Neural cell (in vitro differentiated cells): ENCODE data around the gene CREB3L1. TPM values are rescaled to one million over a fixed set of nuclear protein-coding genes. Genes with fewer than 3 reads are reported as not detected.

ENCODE experiments used
- H2AFZ ChIP-seq: fragments of 200-600, 300-800 bp; sonication (generic), shearing (Covaris generic); 2 replicates; pipeline ENCODE4 v1.6.0; 2014; ENCODE audit warnings: low read depth, mild to moderate bottlenecking, antibody characterized with exemption, low read length, moderate library complexity
- H3F3A ChIP-seq: fragments of 200-600 bp; shearing (Covaris generic); 2 replicates; pipeline ENCODE4 v1.6.1; 2016; ENCODE audit warnings: mild to moderate bottlenecking, moderate library complexity, mixed read lengths, antibody characterized with exemption, low read length; ENCODE audit not compliant: insufficient read depth, poor library complexity, severe bottlenecking
- H3K27ac ChIP-seq: fragments of 200-600, 300-800 bp; sonication (generic), shearing (Covaris generic); 2 replicates; pipeline ENCODE4 v1.5.1; 2014; ENCODE audit warnings: mild to moderate bottlenecking, low read length, moderate library complexity
- H3K27me3 ChIP-seq: fragments of 300-800, 200-600 bp; sonication (generic), shearing (Covaris generic); 2 replicates; pipeline ENCODE4 v1.6.0; 2014; ENCODE audit warnings: mild to moderate bottlenecking, low read depth, low read length, moderate library complexity; ENCODE audit not compliant: insufficient read depth
- H3K36me3 ChIP-seq: fragments of 300-800, 200-600 bp; sonication (generic), shearing (Covaris generic); 2 replicates; pipeline ENCODE4 v1.5.1; 2014; ENCODE audit warnings: mild to moderate bottlenecking, antibody characterized with exemption, low read length, moderate library complexity; ENCODE audit not compliant: insufficient read depth
- H3K4me2 ChIP-seq: fragments of 300-800, 200-600 bp; sonication (generic), shearing (Covaris generic); 2 replicates; pipeline ENCODE4 v1.6.0; 2014; ENCODE audit warnings: mild to moderate bottlenecking, low read length
- H3K4me3 ChIP-seq: fragments of 300-800, 200-600 bp; sonication (generic), shearing (Covaris generic); 2 replicates; pipeline ENCODE4 v1.5.1; 2014; ENCODE audit warnings: mild to moderate bottlenecking, low read length, moderate library complexity
- H3K79me2 ChIP-seq: fragments of 200-600 bp; shearing (Covaris generic); replicated peaks from 2 replicates; pipeline ENCODE4 v1.6.0; 2014; ENCODE audit warnings: mild to moderate bottlenecking, low read length, moderate library complexity; ENCODE audit not compliant: insufficient read depth
- H3K9ac ChIP-seq: fragments of 300-800, 200-600 bp; sonication (generic), shearing (Covaris generic); 2 replicates; pipeline ENCODE4 v1.6.1; 2016; ENCODE audit warnings: mild to moderate bottlenecking, low read length, mixed read lengths
- H3K9me2 ChIP-seq: fragments of 200-600 bp; shearing (Covaris generic); 2 replicates; pipeline ENCODE4 v1.6.1; 2016; ENCODE audit warnings: mild to moderate bottlenecking, low read length, mixed read lengths; ENCODE audit not compliant: insufficient read depth
- H3K9me3 ChIP-seq: fragments of 200-600, 300-800 bp; sonication (generic), shearing (Covaris generic); 2 replicates; pipeline ENCODE4 v1.6.1; 2016; ENCODE audit warnings: mild to moderate bottlenecking, mixed run types, low read length, moderate library complexity, mixed read lengths
- H4K20me1 ChIP-seq: fragments of 200-600 bp; shearing (Covaris generic); 2 replicates; pipeline ENCODE4 v1.6.1; 2016; ENCODE audit warnings: mild to moderate bottlenecking, mixed run types; ENCODE audit not compliant: insufficient read depth
- CTCF ChIP-seq: fragments of 450-650 bp; IDR thresholded peaks from 2 replicates; pipeline ENCODE4 v1.5.1; 2014; ENCODE audit warnings: antibody characterized with exemption, mild to moderate bottlenecking, moderate library complexity; ENCODE audit not compliant: poor library complexity, severe bottlenecking
- EP300 ChIP-seq: fragments of 450-650 bp; conservative IDR thresholded peaks from 2 replicates; pipeline ENCODE4 v1.6.1; 2014; ENCODE audit warnings: antibody characterized with exemption, mild to moderate bottlenecking, moderate library complexity; ENCODE audit not compliant: poor library complexity, severe bottlenecking
- EZH2 ChIP-seq: fragments of 200-600, 300-800 bp; shearing (Covaris generic), sonication (generic); IDR thresholded peaks from 2 replicates; pipeline ENCODE4 v1.6.1; 2014; ENCODE audit warnings: antibody characterized with exemption, low read length, borderline replicate concordance, mild to moderate bottlenecking; ENCODE audit not compliant: insufficient read depth, poor library complexity, severe bottlenecking
- MXI1 ChIP-seq: fragments of 450-650 bp; conservative IDR thresholded peaks from 2 replicates; pipeline ENCODE4 v1.6.1; 2014; ENCODE audit warnings: antibody characterized with exemption, mild to moderate bottlenecking; ENCODE audit not compliant: poor library complexity, severe bottlenecking
- POLR2AphosphoS5 ChIP-seq: IDR thresholded peaks from 2 replicates; pipeline ENCODE4 v1.6.1; 2012
- RAD21 ChIP-seq: fragments of 450-650 bp; conservative IDR thresholded peaks from 2 replicates; pipeline ENCODE4 v1.6.1; 2014; ENCODE audit warnings: antibody characterized with exemption, mild to moderate bottlenecking, moderate library complexity
- REST ChIP-seq: IDR thresholded peaks from 2 replicates; pipeline ENCODE4 v1.6.1; 2012; ENCODE audit warnings: borderline replicate concordance
- SMC3 ChIP-seq: fragments of 450-650 bp; conservative IDR thresholded peaks from 2 replicates; pipeline ENCODE4 v1.6.1; 2014; ENCODE audit warnings: antibody characterized with exemption, mild to moderate bottlenecking, moderate library complexity; ENCODE audit not compliant: poor library complexity
- TAF1 ChIP-seq: IDR thresholded peaks from 2 replicates; pipeline ENCODE4 v1.6.1; 2012; ENCODE audit warnings: low read depth
- polyA plus RNA-seq: library from polyadenylated mRNA; depleted of rRNA; stranded (reverse); fragments of >200 nt; gene quantifications from 2 replicates; pipeline ENCODE4 v1.2.3, GENCODE V29; 2014

The CREB3L1 gene
- polyA plus RNA-seq, 1 donor from 2014 or later: not detected

DNA sequence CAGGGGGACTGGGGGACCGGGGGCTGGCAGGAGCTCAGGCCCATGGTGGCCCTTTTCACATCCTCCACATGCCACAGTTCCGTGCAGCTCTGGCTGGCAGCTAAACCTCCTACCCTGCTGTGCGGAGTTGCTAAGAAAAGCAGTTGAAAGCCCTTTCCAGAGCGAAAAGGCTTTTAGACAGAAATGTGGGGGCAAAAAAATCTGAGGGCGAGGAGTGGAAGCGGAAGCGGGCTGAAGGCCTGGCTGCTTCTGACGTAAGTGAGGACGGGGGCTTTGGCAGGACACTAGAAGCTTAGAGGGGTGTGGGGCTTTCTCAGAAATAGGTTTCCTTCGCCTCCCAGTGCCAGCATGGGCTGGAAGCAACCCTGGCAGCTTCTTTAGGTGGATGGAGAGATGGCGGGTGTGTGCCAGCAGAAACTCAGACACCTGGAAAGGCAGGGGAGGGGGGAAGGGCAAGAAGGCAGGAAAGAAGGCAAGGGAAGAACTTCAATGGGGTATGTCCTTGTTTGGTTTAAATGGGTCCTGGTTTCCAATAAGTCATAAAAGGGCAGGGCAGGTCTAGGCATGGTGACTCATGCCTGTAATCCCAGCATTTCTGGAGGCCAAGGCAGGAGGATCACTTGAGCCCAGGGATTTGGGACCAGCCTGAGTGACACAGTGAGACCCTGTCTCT is 58.6 kb downstream of the CREB3L1 start:
- peak overlapping the region; percentile 45 for H3K4me2 ChIP-seq
- no peaks in the 10 kb centered on the region for H3K9me2 ChIP-seq
- H3K4me3 ChIP-seq: peak overlapping the region; percentile 41
- no peaks in the 10 kb centered on the region for H3K36me3 ChIP-seq
- no peak for TF ChIP-seq POLR2AphosphoS5
- no peak for TF ChIP-seq REST
- TF ChIP-seq CTCF: no peak
- TF ChIP-seq EP300: no peak
- no peak for TF ChIP-seq SMC3
- no peak for TF ChIP-seq MXI1
- no peak for TF ChIP-seq TAF1
- no peak for TF ChIP-seq RAD21
- no peak for TF ChIP-seq EZH2
- H3K9ac ChIP-seq: peak overlapping the region; percentile 34
- peaks cover 5% of the 10 kb centered on the region for H3K79me2 ChIP-seq
- H3K9me3 ChIP-seq: no peaks in the 10 kb centered on the region
- H3K27me3 ChIP-seq: peaks cover 20% of the 10 kb centered on the region
- no peaks in the 10 kb centered on the region for H4K20me1 ChIP-seq
- H3F3A ChIP-seq: no peaks in the 10 kb centered on the region
- no peak overlapping the region for H2AFZ ChIP-seq
- peak overlapping the region; percentile 33 for H3K27ac ChIP-seq

GRCh38 chr11:46336563-46337180 is 59.2 kb downstream of the CREB3L1 start:
- peaks cover 20% of the 10 kb centered on the region for H3K27me3 ChIP-seq
- no peaks in the 10 kb centered on the region for H3F3A ChIP-seq
- H3K4me3 ChIP-seq: peak overlapping the region; percentile 41
- H3K9me3 ChIP-seq: no peaks in the 10 kb centered on the region
- no peaks in the 10 kb centered on the region for H3K9me2 ChIP-seq
- H3K36me3 ChIP-seq: no peaks in the 10 kb centered on the region
- TF ChIP-seq EZH2 (no peak), CTCF (no peak), TAF1 (no peak), MXI1 (no peak), EP300 (no peak), REST (no peak), POLR2AphosphoS5 (no peak), RAD21 (no peak), SMC3 (no peak)
- no peak overlapping the region for H3K9ac ChIP-seq
- no peaks in the 10 kb centered on the region for H4K20me1 ChIP-seq
- peak overlapping the region; percentile 33 for H3K27ac ChIP-seq
- H2AFZ ChIP-seq: no peak overlapping the region
- H3K79me2 ChIP-seq: peaks cover 5% of the 10 kb centered on the region
- H3K4me2 ChIP-seq: no peak overlapping the region
